IMR-90 (cell line): Measurements from ENCODE around the gene FAM90A1. TPM values are rescaled to one million over a fixed set of nuclear protein-coding genes. Genes with fewer than 3 reads are reported as not detected.
"Not testable (repeated sequence)": the region's sequence is repeated elsewhere in the genome, so short reads cannot be mapped to it uniquely, and the experiment has no call there.

ENCODE experiments used
- ATAC-seq: fragments of 200-7000 bp; cut with Tn5 transposase; 2 replicates; pipeline ENCODE4 v1.9.1; 2020; ENCODE audit warnings: low read depth, mild to moderate bottlenecking, moderate library complexity
- Bru-seq: library from RNA; stranded (reverse); fragments of 400-500 nt; gene quantifications from one replicate; lab custom pipeline; 2021; lab: Mats Ljungman, UMichigan
- BruChase-seq, 2 experiments: library from RNA; stranded (reverse); fragments of 400-500 nt; gene quantifications; one replicate each; lab custom pipeline; 2021; lab: Mats Ljungman, UMichigan
- BruUV-seq: library from RNA; stranded (reverse); fragments of 400-500 nt; replicated peaks from 2 replicates; lab custom pipeline; 2021; lab: Mats Ljungman, UMichigan
- CTCF ChIA-PET: fragments of 300-600 bp; formaldehyde crosslinking; extraction: SDS; loops from one replicate; lab custom pipeline; 2021; ENCODE audit warnings: antibody characterized with exemption; lab: Yijun Ruan, JAX
- POLR2A ChIA-PET: fragments of 300-600 bp; sonication (Branson Sonifier 250); formaldehyde crosslinking; loops from one replicate; lab custom pipeline; 2022; ENCODE audit warnings: antibody characterized with exemption; ENCODE audit not compliant: unreplicated experiment; lab: Charles Lee
- DNase-seq: peaks from one replicate; pipeline ENCODE4 v3.0.0; 2013
- H2AFZ ChIP-seq: replicated peaks from 2 replicates; pipeline ENCODE3; 2013; ENCODE audit warnings: low read length, mild to moderate bottlenecking; ENCODE audit not compliant: poor library complexity
- H2AK5ac ChIP-seq: 2 replicates; pipeline ENCODE4 v1.6.1; 2013; ENCODE audit warnings: low read depth, low read length, inconsistent platforms
- H2AK9ac ChIP-seq: replicated peaks from 2 replicates; pipeline ENCODE3; 2013; ENCODE audit warnings: mild to moderate bottlenecking, low read depth, low read length, moderate library complexity; ENCODE audit not compliant: poor library complexity
- H2BK120ac ChIP-seq: 2 replicates; pipeline ENCODE4 v1.6.1; 2013; ENCODE audit warnings: low read depth, low read length, inconsistent platforms
- H2BK15ac ChIP-seq: 3 replicates; pipeline ENCODE4 v1.6.1; 2013; ENCODE audit warnings: low read depth, low read length, inconsistent platforms
- H2BK20ac ChIP-seq: 2 replicates; pipeline ENCODE4 v1.6.1; 2013; ENCODE audit warnings: low read depth, mild to moderate bottlenecking, inconsistent platforms, low read length, moderate library complexity
- H2BK5ac ChIP-seq: 2 replicates; pipeline ENCODE4 v1.6.1; 2013; ENCODE audit warnings: mild to moderate bottlenecking, low read depth, low read length, inconsistent platforms; ENCODE audit not compliant: poor library complexity, severe bottlenecking
- H3K14ac ChIP-seq: replicated peaks from 2 replicates; pipeline ENCODE4 v1.6.1; 2013; ENCODE audit warnings: low read depth, low read length, inconsistent platforms
- H3K18ac ChIP-seq: 2 replicates; pipeline ENCODE4 v1.6.1; 2013; ENCODE audit warnings: low read depth, low read length, control low read depth
- H3K23ac ChIP-seq: 2 replicates; pipeline ENCODE4 v1.6.1; 2013; ENCODE audit warnings: low read depth, low read length, inconsistent platforms
- H3K27ac ChIP-seq: 2 replicates; pipeline ENCODE4 v1.5.1; 2013; ENCODE audit warnings: mild to moderate bottlenecking, control low read depth, low read length; ENCODE audit not compliant: insufficient read depth
- H3K27me3 ChIP-seq: 2 replicates; pipeline ENCODE4 v1.6.1; 2013; ENCODE audit warnings: low read length; ENCODE audit not compliant: control insufficient read depth, insufficient read depth
- H3K36me3 ChIP-seq: 2 replicates; pipeline ENCODE4 v1.6.1; 2013; ENCODE audit warnings: low read length, mixed read lengths; ENCODE audit not compliant: control insufficient read depth, insufficient read depth
- H3K4ac ChIP-seq: 2 replicates; pipeline ENCODE4 v1.6.1; 2013; ENCODE audit warnings: low read depth, low read length, inconsistent platforms
- H3K4me1 ChIP-seq: 2 replicates; pipeline ENCODE4 v1.6.1; 2013; ENCODE audit warnings: low read length, mixed read lengths; ENCODE audit not compliant: control insufficient read depth, insufficient read depth
- H3K4me2 ChIP-seq: 2 replicates; pipeline ENCODE4 v1.6.1; 2013; ENCODE audit warnings: low read depth, mild to moderate bottlenecking, control low read depth, low read length, moderate library complexity
- H3K4me3 ChIP-seq: 2 replicates; pipeline ENCODE4 v1.5.1; 2013; ENCODE audit warnings: low read depth, mild to moderate bottlenecking, control low read depth, low read length, moderate library complexity; ENCODE audit not compliant: insufficient read depth
- H3K56ac ChIP-seq: 2 replicates; pipeline ENCODE4 v1.6.1; 2013; ENCODE audit warnings: low read length, inconsistent platforms; ENCODE audit not compliant: insufficient read depth; ENCODE audit errors: extremely low read depth
- H3K79me1 ChIP-seq, 2 experiments: 2 replicates each; pipeline ENCODE4 v1.6.1; 2013; ENCODE audit warnings: low read length in 2 of 2, inconsistent platforms in 1 of 2, low read depth in 1 of 2
- H3K9ac ChIP-seq: 2 replicates; pipeline ENCODE4 v1.6.1; 2013; ENCODE audit warnings: low read depth, low read length, control low read depth
- H3K9me1 ChIP-seq: 2 replicates; pipeline ENCODE4 v1.6.1; 2013; ENCODE audit warnings: low read length, inconsistent platforms; ENCODE audit not compliant: insufficient read depth
- H3K9me3 ChIP-seq: 2 replicates; pipeline ENCODE4 v1.6.1; 2013; ENCODE audit warnings: low read length; ENCODE audit not compliant: control insufficient read depth, insufficient read depth
- H4K20me1 ChIP-seq: 2 replicates; pipeline ENCODE4 v1.6.1; 2013; ENCODE audit warnings: low read length, inconsistent platforms; ENCODE audit not compliant: insufficient read depth
- H4K5ac ChIP-seq: 2 replicates; pipeline ENCODE4 v1.6.1; 2013; ENCODE audit warnings: mild to moderate bottlenecking, low read depth, low read length, control low read depth
- H4K8ac ChIP-seq, 2 experiments: 2 replicates each; pipeline ENCODE4 v1.6.1; 2013; ENCODE audit warnings: low read depth in 2 of 2, low read length in 2 of 2, control low read depth in 1 of 2, inconsistent platforms in 1 of 2
- H4K91ac ChIP-seq: 2 replicates; pipeline ENCODE4 v1.6.1; 2013; ENCODE audit warnings: low read depth, low read length, inconsistent platforms; ENCODE audit not compliant: insufficient read depth
- WGBS, 2 experiments: methylation state at CpG; one replicate each; pipeline versions ENCODE4 v1.1.5 to v1.1.7; 2013; ENCODE audit warnings: missing lambda C conversion rate in 2 of 2; ENCODE audit not compliant: insufficient read length in 1 of 2; ENCODE audit errors: extremely low coverage in 2 of 2; 5-methylcytosine and 5-hydroxymethylcytosine counted together
- dilution Hi-C: fragments of 300-500 bp; cut with HindIII; formaldehyde crosslinking; loops from one replicate; pipeline ENCODE4 v1.14.3; 2018; ENCODE audit warnings: low sequenced_read_pairs; ENCODE audit not compliant: unreplicated experiment
- in situ Hi-C: fragments of 300-500 bp; cut with MboI; formaldehyde crosslinking; loops from 3 replicates; pipeline ENCODE4 v1.14.3; 2019; ENCODE audit warnings: low sequenced_read_pairs, inconsistent platforms, mixed read lengths
- intact Hi-C: fragments of 100-400 bp; cut with micrococcal nuclease; formaldehyde crosslinking; loops from 2 replicates; pipeline ENCODE4 v1.10.0; 2022
- long read RNA-seq: library from polyadenylated mRNA; unstranded; transcript quantifications from one replicate; pipeline ENCODE4 v2.0.0, GENCODE V29; 2021; ENCODE audit not compliant: unreplicated experiment
- polyA plus RNA-seq, 3 experiments: library from polyadenylated mRNA; depleted of rRNA; stranded (reverse); fragments of >200 nt; gene quantifications; 2 replicates each; pipeline ENCODE4 v1.2.3, GENCODE V29; 2012; ENCODE audit warnings: low replicate concordance in 1 of 3
- total RNA-seq: library from RNA; depleted of rRNA; stranded (reverse); fragments of >200 nt; gene quantifications from 2 replicates; pipeline ENCODE4 v1.2.3, GENCODE V29; 2012; rRNA removed

Gene FAM90A1, protein sequence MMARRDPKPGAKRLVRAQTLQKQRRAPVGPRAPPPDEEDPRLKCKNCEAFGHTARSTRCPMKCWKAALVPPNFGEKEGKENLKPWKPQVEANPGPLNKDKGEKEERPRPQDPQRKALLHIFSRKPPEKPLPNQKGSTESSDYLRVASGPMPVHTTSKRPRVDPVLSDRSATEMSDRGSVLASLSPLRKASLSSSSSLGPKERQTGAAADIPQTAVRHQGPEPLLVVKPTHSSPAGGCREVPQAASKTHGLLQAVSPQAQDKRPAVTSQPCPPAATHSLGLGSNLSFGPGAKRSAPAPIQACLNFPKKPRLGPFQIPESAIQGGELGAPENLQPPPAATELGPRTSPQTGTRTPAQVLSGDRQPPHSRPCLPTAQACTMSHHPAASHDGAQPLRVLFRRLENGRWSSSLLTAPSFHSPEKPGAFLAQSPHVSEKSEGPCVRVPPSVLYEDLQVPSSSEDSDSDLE
- under 0.01 TPM in 1 of 2 replicates, not detected in the other for total RNA-seq
- 0.09 and 0.11 TPM in 2 replicates for polyA plus RNA-seq (2012; rRNA removed)
- 0.09 and 0.10 TPM in 2 replicates for polyA plus RNA-seq (2012; cell fraction: cytosol; rRNA removed)
- 0.28 and 0.30 TPM in 2 replicates for polyA plus RNA-seq (2012; cell fraction: nucleus; rRNA removed; ENCODE audit: low replicate concordance)
- Bru-seq, nascent RNA: percentile 21 among the genes with signal in this experiment
- percentile 28 among the genes with signal in this experiment for BruChase-seq, experiment 1, labeled RNA remaining after a 6-hour chase
- BruChase-seq, experiment 2, labeled RNA remaining after a 2-hour chase: percentile 15 among the genes with signal in this experiment
- long read RNA-seq, partial matches to known transcripts: 0 of 1 reads
- long read RNA-seq, other reads (novel, unspliced or antisense): 1 of 1 reads

- H2AFZ ChIP-seq, H3K4me3 ChIP-seq, dilution Hi-C loops, H3K9ac ChIP-seq, H2AK9ac ChIP-seq, CTCF ChIA-PET, H3K36me3 ChIP-seq, H3K14ac ChIP-seq, in situ Hi-C loops, POLR2A ChIA-PET, H2BK5ac ChIP-seq, H4K91ac ChIP-seq, H4K5ac ChIP-seq, H3K27ac ChIP-seq, DNase-seq, H2BK120ac ChIP-seq, H3K23ac ChIP-seq, intact Hi-C loops, H3K4ac ChIP-seq, H3K79me1 ChIP-seq, H2BK15ac ChIP-seq, H4K20me1 ChIP-seq, H3K9me1 ChIP-seq, H3K18ac ChIP-seq, BruUV-seq, H3K56ac ChIP-seq, H3K27me3 ChIP-seq, H3K9me3 ChIP-seq, H2BK20ac ChIP-seq, H3K4me1 ChIP-seq, ATAC-seq, H2AK5ac ChIP-seq: not testable (repeated sequence)
- Histone ChIP-seq H3K4me2 (peak within 1 kb of the TSS; percentile 50; the same call in 1 of the 2 replicates), H4K8ac (peak within 1 kb of the TSS in 1 of 2 experiments; percentile 17; a peak in 2 of 4 replicates)
- 48% methylated on average over 8 of the region's 22 CpGs; no CpG with 5 or more reads in 1 of the 2 experiments for WGBS, 2 experiments
Measured at GRCh38 chr12:8226992-8227731, at the start of gene FAM90A1. TSS of gene FAM90A1 (minus strand) at chr12:8227618. CDS start at chr12:8224832, 2,786 bp downstream.

GRCh38 chr12:8276397-8276796 lies 49.0 kb upstream of the FAM90A1 start:
- H3K14ac ChIP-seq, H3K27ac ChIP-seq, H2AK5ac ChIP-seq, H3K9ac ChIP-seq, H3K79me1 ChIP-seq, H4K8ac ChIP-seq, H4K20me1 ChIP-seq, H3K9me3 ChIP-seq, H3K23ac ChIP-seq, BruUV-seq, H3K56ac ChIP-seq, dilution Hi-C loops, CTCF ChIA-PET, H2AK9ac ChIP-seq, H3K36me3 ChIP-seq, H2BK15ac ChIP-seq, H3K27me3 ChIP-seq, H4K91ac ChIP-seq, H2AFZ ChIP-seq, H2BK5ac ChIP-seq, H3K18ac ChIP-seq, H3K4me2 ChIP-seq, POLR2A ChIA-PET, H2BK20ac ChIP-seq, ATAC-seq, H3K4me1 ChIP-seq, in situ Hi-C loops, H4K5ac ChIP-seq, H3K4ac ChIP-seq, H3K4me3 ChIP-seq, H3K9me1 ChIP-seq, DNase-seq, intact Hi-C loops, H2BK120ac ChIP-seq: not testable (repeated sequence)
- WGBS, 2 experiments: no CpG with 5 or more reads among the region's 2 CpGs
